H1 (cell line): Measurements from ENCODE around the gene DCBLD1. TPM values are rescaled to one million over a fixed set of nuclear protein-coding genes. Genes with fewer than 3 reads are reported as not detected.

Experiments
- EP300 ChIP-seq, 2 experiments: IDR thresholded peaks; 1 replicate in 1 of 2; 2 replicates in 1 of 2; pipeline ENCODE4 v1.6.1; 2011 to 2012; ENCODE audit warnings: low read depth in 2 of 2, low read length in 2 of 2, mild to moderate bottlenecking in 2 of 2, borderline replicate concordance in 1 of 2, inconsistent platforms in 1 of 2, moderate library complexity in 1 of 2
- HDAC6 ChIP-seq: IDR thresholded peaks from one replicate; pipeline ENCODE4 v1.7.1; 2012; ENCODE audit warnings: low read depth, mild to moderate bottlenecking, inconsistent platforms, low read length, moderate library complexity
- polyA plus RNA-seq, 7 experiments: library from polyadenylated mRNA; depleted of rRNA in 3 of 7; stranded (reverse) in 5 of 7; unstranded in 2 of 7; fragments of >200 nt in 5 of 7; fragments of 200-250 nt in 2 of 7; gene quantifications; 1 replicate in 5 of 7; 2 replicates in 1 of 7; 4 replicates in 1 of 7; pipeline versions ENCODE4 v1.2.1 to v1.2.3, GENCODE V29; 2011 to 2013; ENCODE audit warnings: missing spikeins in 2 of 7, mixed read lengths in 2 of 7
- total RNA-seq: library from RNA; stranded (reverse); fragmentation: NEBNext Ultra II Directional; extraction: Animal tissue kit (Norgen Biotek cat#: 25700); gene quantifications from 2 replicates; pipeline ENCODE4 v1.2.1, GENCODE V29; 2021
- TF ChIP-seq, protein P1 (sequence below): fragments of 300-600 bp; sonication (generic); IDR thresholded peaks from 2 replicates; pipeline ENCODE4 v1.7.1; 2012; ENCODE audit warnings: low read length, moderate library complexity, mild to moderate bottlenecking, inconsistent platforms; ENCODE audit not compliant: insufficient replicate concordance

Gene DCBLD1
- total and polyA plus RNA-seq, 2 of the 8 experiments (the other 6 are each of a cell fraction or from before 2014, with no cell fraction given), result 3.9 to 11.2 TPM

DNA sequence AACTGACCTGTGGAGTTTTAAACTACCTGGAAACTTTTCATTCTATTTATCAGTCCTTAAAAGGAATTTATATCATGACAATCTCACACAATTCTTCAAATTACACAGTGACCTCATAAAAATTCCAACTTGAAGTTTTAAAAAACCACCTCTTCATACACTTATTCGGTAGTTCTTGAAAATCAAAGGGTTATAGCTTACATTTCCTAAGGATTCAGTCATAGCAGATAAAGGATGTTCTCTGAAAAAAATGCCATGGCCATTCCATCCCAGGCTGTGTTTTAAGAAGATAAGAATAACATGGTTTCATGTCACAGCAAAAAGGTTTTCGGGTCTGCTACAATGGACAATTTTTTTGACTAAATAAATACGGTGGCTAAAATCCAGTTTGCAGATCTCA is 78.7 kb downstream of the DCBLD1 start (continued):
- TF ChIP-seq, protein P1, sequence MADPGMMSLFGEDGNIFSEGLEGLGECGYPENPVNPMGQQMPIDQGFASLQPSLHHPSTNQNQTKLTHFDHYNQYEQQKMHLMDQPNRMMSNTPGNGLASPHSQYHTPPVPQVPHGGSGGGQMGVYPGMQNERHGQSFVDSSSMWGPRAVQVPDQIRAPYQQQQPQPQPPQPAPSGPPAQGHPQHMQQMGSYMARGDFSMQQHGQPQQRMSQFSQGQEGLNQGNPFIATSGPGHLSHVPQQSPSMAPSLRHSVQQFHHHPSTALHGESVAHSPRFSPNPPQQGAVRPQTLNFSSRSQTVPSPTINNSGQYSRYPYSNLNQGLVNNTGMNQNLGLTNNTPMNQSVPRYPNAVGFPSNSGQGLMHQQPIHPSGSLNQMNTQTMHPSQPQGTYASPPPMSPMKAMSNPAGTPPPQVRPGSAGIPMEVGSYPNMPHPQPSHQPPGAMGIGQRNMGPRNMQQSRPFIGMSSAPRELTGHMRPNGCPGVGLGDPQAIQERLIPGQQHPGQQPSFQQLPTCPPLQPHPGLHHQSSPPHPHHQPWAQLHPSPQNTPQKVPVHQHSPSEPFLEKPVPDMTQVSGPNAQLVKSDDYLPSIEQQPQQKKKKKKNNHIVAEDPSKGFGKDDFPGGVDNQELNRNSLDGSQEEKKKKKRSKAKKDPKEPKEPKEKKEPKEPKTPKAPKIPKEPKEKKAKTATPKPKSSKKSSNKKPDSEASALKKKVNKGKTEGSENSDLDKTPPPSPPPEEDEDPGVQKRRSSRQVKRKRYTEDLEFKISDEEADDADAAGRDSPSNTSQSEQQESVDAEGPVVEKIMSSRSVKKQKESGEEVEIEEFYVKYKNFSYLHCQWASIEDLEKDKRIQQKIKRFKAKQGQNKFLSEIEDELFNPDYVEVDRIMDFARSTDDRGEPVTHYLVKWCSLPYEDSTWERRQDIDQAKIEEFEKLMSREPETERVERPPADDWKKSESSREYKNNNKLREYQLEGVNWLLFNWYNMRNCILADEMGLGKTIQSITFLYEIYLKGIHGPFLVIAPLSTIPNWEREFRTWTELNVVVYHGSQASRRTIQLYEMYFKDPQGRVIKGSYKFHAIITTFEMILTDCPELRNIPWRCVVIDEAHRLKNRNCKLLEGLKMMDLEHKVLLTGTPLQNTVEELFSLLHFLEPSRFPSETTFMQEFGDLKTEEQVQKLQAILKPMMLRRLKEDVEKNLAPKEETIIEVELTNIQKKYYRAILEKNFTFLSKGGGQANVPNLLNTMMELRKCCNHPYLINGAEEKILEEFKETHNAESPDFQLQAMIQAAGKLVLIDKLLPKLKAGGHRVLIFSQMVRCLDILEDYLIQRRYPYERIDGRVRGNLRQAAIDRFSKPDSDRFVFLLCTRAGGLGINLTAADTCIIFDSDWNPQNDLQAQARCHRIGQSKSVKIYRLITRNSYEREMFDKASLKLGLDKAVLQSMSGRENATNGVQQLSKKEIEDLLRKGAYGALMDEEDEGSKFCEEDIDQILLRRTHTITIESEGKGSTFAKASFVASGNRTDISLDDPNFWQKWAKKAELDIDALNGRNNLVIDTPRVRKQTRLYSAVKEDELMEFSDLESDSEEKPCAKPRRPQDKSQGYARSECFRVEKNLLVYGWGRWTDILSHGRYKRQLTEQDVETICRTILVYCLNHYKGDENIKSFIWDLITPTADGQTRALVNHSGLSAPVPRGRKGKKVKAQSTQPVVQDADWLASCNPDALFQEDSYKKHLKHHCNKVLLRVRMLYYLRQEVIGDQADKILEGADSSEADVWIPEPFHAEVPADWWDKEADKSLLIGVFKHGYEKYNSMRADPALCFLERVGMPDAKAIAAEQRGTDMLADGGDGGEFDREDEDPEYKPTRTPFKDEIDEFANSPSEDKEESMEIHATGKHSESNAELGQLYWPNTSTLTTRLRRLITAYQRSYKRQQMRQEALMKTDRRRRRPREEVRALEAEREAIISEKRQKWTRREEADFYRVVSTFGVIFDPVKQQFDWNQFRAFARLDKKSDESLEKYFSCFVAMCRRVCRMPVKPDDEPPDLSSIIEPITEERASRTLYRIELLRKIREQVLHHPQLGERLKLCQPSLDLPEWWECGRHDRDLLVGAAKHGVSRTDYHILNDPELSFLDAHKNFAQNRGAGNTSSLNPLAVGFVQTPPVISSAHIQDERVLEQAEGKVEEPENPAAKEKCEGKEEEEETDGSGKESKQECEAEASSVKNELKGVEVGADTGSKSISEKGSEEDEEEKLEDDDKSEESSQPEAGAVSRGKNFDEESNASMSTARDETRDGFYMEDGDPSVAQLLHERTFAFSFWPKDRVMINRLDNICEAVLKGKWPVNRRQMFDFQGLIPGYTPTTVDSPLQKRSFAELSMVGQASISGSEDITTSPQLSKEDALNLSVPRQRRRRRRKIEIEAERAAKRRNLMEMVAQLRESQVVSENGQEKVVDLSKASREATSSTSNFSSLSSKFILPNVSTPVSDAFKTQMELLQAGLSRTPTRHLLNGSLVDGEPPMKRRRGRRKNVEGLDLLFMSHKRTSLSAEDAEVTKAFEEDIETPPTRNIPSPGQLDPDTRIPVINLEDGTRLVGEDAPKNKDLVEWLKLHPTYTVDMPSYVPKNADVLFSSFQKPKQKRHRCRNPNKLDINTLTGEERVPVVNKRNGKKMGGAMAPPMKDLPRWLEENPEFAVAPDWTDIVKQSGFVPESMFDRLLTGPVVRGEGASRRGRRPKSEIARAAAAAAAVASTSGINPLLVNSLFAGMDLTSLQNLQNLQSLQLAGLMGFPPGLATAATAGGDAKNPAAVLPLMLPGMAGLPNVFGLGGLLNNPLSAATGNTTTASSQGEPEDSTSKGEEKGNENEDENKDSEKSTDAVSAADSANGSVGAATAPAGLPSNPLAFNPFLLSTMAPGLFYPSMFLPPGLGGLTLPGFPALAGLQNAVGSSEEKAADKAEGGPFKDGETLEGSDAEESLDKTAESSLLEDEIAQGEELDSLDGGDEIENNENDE, result no peak
- TF ChIP-seq EP300 (IDR thresholded peaks at IDR 0.05; ENCODE audit: borderline replicate concordance in 1 of 2, low read depth in 2 of 2, low read length in 2 of 2) (no peak), HDAC6 (no peak)
